Activated CD4-positive, alpha-beta T cell treated with anti-CD3 and anti-CD28 coated beads for 36 hours (primary cell): ENCODE results near the gene PARD6B. TPM values are rescaled to one million over a fixed set of nuclear protein-coding genes. Genes with fewer than 3 reads are reported as not detected.
"Not testable (repeated sequence)": the region's sequence is repeated elsewhere in the genome, so short reads cannot be mapped to it uniquely, and the experiment has no call there.

Experiments
- ATAC-seq: fragments of 200-7000 bp; cut with Tn5 transposase; one replicate; pipeline ENCODE4 v1.10.0; 2021; ENCODE audit warnings: mild to moderate bottlenecking, moderate library complexity
- CTCF ChIA-PET: fragments of 350-600 bp; sonication (Branson Sonifier 250); formaldehyde crosslinking; loops from one replicate; lab custom pipeline; 2021; ENCODE audit warnings: antibody characterized with exemption; lab: Charles Lee
- POLR2A ChIA-PET: fragments of 350-600 bp; sonication (Branson Sonifier 250); formaldehyde crosslinking; loops from one replicate; lab custom pipeline; 2021; ENCODE audit warnings: antibody characterized with exemption, inconsistent platforms; lab: Charles Lee
- DNase-seq: peaks from one replicate; pipeline ENCODE4 v3.0.0-alpha.2; 2020
- H3K27ac Mint-ChIP-seq: one replicate; pipeline ENCODE4 v1.8.0; 2021; ENCODE audit warnings: mixed read lengths
- H3K27me3 Mint-ChIP-seq: one replicate; pipeline ENCODE4 v1.8.0; 2021; ENCODE audit warnings: mixed read lengths
- H3K36me3 Mint-ChIP-seq: one replicate; pipeline ENCODE4 v1.8.0; 2021; ENCODE audit warnings: low read depth, mixed read lengths
- H3K4me1 Mint-ChIP-seq: one replicate; pipeline ENCODE4 v1.8.0; 2021; ENCODE audit warnings: mixed read lengths
- H3K4me3 Mint-ChIP-seq: one replicate; pipeline ENCODE4 v1.8.0; 2021; ENCODE audit warnings: mild to moderate bottlenecking, moderate library complexity, mixed read lengths
- H3K9me3 Mint-ChIP-seq: one replicate; pipeline ENCODE4 v1.8.0; 2021; ENCODE audit warnings: low read depth, mixed read lengths
- intact Hi-C, 2 experiments: fragments of 100-400 bp; cut with DNase I in 1 of 2; cut with micrococcal nuclease in 1 of 2; formaldehyde crosslinking; loops; one replicate each; pipeline versions ENCODE4 v1.14.2 to v1.15.1; 2022 to 2024; cut with DNase I, micrococcal nuclease
- total RNA-seq, 2 experiments: library from RNA; stranded (reverse); gene quantifications; one replicate each; pipeline ENCODE4 v1.2.3, GENCODE V29; 2021

PARD6B gene
- total RNA-seq, 2 experiments from 2014 or later = 4.9 to 6.2 TPM

- H3K36me3 Mint-ChIP-seq = peaks cover 4% of the 10 kb centered on the region
- no peak overlapping the region for H3K27ac Mint-ChIP-seq
- POLR2A ChIA-PET = no interaction called here
- no peak overlapping the region for H3K4me3 Mint-ChIP-seq
- DNase-seq (no peak), ATAC-seq (no peak)
- CTCF ChIA-PET = interaction anchor here (0.7 to 1.3 kb wide), 8 partner anchors 37 to 564 kb away, joined by 3 to 7 read pairs (median 3); no protein-coding TSS in a partner anchor
- peaks cover under 1% of the 10 kb centered on the region for H3K4me1 Mint-ChIP-seq
- intact Hi-C loops = no loop called here
- no peaks in the 10 kb centered on the region for H3K9me3 Mint-ChIP-seq
- no peaks in the 10 kb centered on the region for H3K27me3 Mint-ChIP-seq
Observed at GRCh38 chr20:50753152-50753551, 21.8 kb downstream of the PARD6B start.

- POLR2A ChIA-PET = no interaction called here
- intact Hi-C loops = no loop called here
- H3K27me3 Mint-ChIP-seq = no peaks in the 10 kb centered on the region
- DNase-seq (no peak), ATAC-seq (no peak)
- no peak overlapping the region for H3K4me3 Mint-ChIP-seq
- H3K9me3 Mint-ChIP-seq = no peaks in the 10 kb centered on the region
- no peaks in the 10 kb centered on the region for H3K4me1 Mint-ChIP-seq
- no peak overlapping the region for H3K27ac Mint-ChIP-seq
- peaks cover 3% of the 10 kb centered on the region for H3K36me3 Mint-ChIP-seq
- CTCF ChIA-PET = interaction anchor here (1.3 kb wide), 1 partner anchor 36 kb away, joined by 7 read pairs; no protein-coding TSS in a partner anchor
Observed at GRCh38 chr20:50754420-50754819, 23.0 kb downstream of the PARD6B start.

- Mint-ChIP-seq H3K4me1 (no peaks in the 10 kb centered on the region), H3K4me3 (no peak overlapping the region), H3K36me3 (no peaks in the 10 kb centered on the region), H3K9me3 (no peaks in the 10 kb centered on the region), H3K27me3 (no peaks in the 10 kb centered on the region), H3K27ac (no peak overlapping the region)
- intact Hi-C loops = no loop called here
- ChIA-PET CTCF (interaction anchor here (0.6 to 1.5 kb wide), 4 partner anchors 11 to 191 kb away, joined by 3 to 5 read pairs (median 3); no protein-coding TSS in a partner anchor), POLR2A (interaction anchor here (0.6 kb wide), 1 partner anchor 260 kb away, joined by 4 read pairs; no protein-coding TSS in a partner anchor)
- no peak for ATAC-seq
- no peak for DNase-seq
Observed at GRCh38 chr20:50756447-50756846, 25.1 kb downstream of the PARD6B start.

GRCh38 chr20:50758469-50758868 lies 27.1 kb downstream of the PARD6B start:
- ChIA-PET POLR2A (interaction anchor here (0.6 kb wide), 1 partner anchor 102 kb away, joined by 3 read pairs; no protein-coding TSS in a partner anchor), CTCF (interaction anchor here (1.1 kb wide), 1 partner anchor 9 kb away, joined by 5 read pairs; no protein-coding TSS in a partner anchor)
- H3K4me1 Mint-ChIP-seq = no peaks in the 10 kb centered on the region
- H3K9me3 Mint-ChIP-seq = no peaks in the 10 kb centered on the region
- H3K27ac Mint-ChIP-seq = no peak overlapping the region
- no peak overlapping the region for H3K4me3 Mint-ChIP-seq
- H3K36me3 Mint-ChIP-seq = no peaks in the 10 kb centered on the region
- DNase-seq = no peak
- ATAC-seq = no peak
- intact Hi-C loops = no loop called here
- no peaks in the 10 kb centered on the region for H3K27me3 Mint-ChIP-seq

GRCh38 chr20:50758992-50759391 lies 27.6 kb downstream of the PARD6B start:
- no peaks in the 10 kb centered on the region for H3K36me3 Mint-ChIP-seq
- DNase-seq (no peak), ATAC-seq (no peak)
- no peaks in the 10 kb centered on the region for H3K4me1 Mint-ChIP-seq
- no peaks in the 10 kb centered on the region for H3K9me3 Mint-ChIP-seq
- H3K27me3 Mint-ChIP-seq = no peaks in the 10 kb centered on the region
- no peak overlapping the region for H3K4me3 Mint-ChIP-seq
- no peak overlapping the region for H3K27ac Mint-ChIP-seq
- CTCF ChIA-PET = no interaction called here
- intact Hi-C loops = no loop called here
- POLR2A ChIA-PET = no interaction called here

- no peak overlapping the region for H3K4me3 Mint-ChIP-seq
- H3K9me3 Mint-ChIP-seq = no peaks in the 10 kb centered on the region
- H3K27ac Mint-ChIP-seq = no peak overlapping the region
- intact Hi-C loops = no loop called here
- CTCF ChIA-PET = interaction anchor here (0.8 kb wide), 1 partner anchor 10 kb away, joined by 3 read pairs; no protein-coding TSS in a partner anchor
- POLR2A ChIA-PET = no interaction called here
- no peaks in the 10 kb centered on the region for H3K4me1 Mint-ChIP-seq
- no peak for DNase-seq
- no peak for ATAC-seq
- no peaks in the 10 kb centered on the region for H3K36me3 Mint-ChIP-seq
- H3K27me3 Mint-ChIP-seq = no peaks in the 10 kb centered on the region
Observed at GRCh38 chr20:50759678-50760077, 28.3 kb downstream of the PARD6B start.

GRCh38 chr20:50762045-50762422 lies 30.7 kb downstream of the PARD6B start:
- ATAC-seq (no peak), DNase-seq (no peak)
- Mint-ChIP-seq H3K27me3 (no peaks in the 10 kb centered on the region), H3K36me3 (no peaks in the 10 kb centered on the region), H3K4me3 (no peak overlapping the region), H3K4me1 (no peaks in the 10 kb centered on the region), H3K27ac (no peak overlapping the region), H3K9me3 (no peaks in the 10 kb centered on the region)
- intact Hi-C loops = no loop called here
- CTCF ChIA-PET = interaction anchor here (1.2 kb wide), 1 partner anchor 17 kb away, joined by 3 read pairs; no protein-coding TSS in a partner anchor
- POLR2A ChIA-PET = interaction anchor here (0.6 kb wide), 1 partner anchor 25 kb away, joined by 3 read pairs; no protein-coding TSS in a partner anchor

GRCh38 chr20:50762435-50763220 lies 31.2 kb downstream of the PARD6B start:
- ATAC-seq = no peak
- ChIA-PET POLR2A (no interaction called here), CTCF (interaction anchor here (0.6 kb wide), 1 partner anchor 13 kb away, joined by 6 read pairs; no protein-coding TSS in a partner anchor)
- Mint-ChIP-seq H3K4me3 (no peak overlapping the region), H3K9me3 (no peaks in the 10 kb centered on the region), H3K27ac (no peak overlapping the region), H3K27me3 (peaks cover 2% of the 10 kb centered on the region), H3K36me3 (no peaks in the 10 kb centered on the region), H3K4me1 (no peaks in the 10 kb centered on the region)
- no peak for DNase-seq
- intact Hi-C loops = no loop called here

- H3K9me3 Mint-ChIP-seq, H3K36me3 Mint-ChIP-seq, intact Hi-C loops, H3K27me3 Mint-ChIP-seq, H3K27ac Mint-ChIP-seq, H3K4me3 Mint-ChIP-seq, ATAC-seq, H3K4me1 Mint-ChIP-seq, DNase-seq, POLR2A ChIA-PET: not testable (repeated sequence)
- CTCF ChIA-PET = interaction anchor here (1.0 to 1.1 kb wide), 2 partner anchors 12 to 14 kb away, joined by 3 read pairs; no protein-coding TSS in a partner anchor
Observed at GRCh38 chr20:50763550-50764458, 32.4 kb downstream of the PARD6B start.

- CTCF ChIA-PET = interaction anchor here (0.8 to 1.1 kb wide), 4 partner anchors 10 to 561 kb away, joined by 3 to 8 read pairs (median 3); no protein-coding TSS in a partner anchor
- intact Hi-C loops = not testable (repeated sequence)
Observed at GRCh38 chr20:50765251-50765650, 33.9 kb downstream of the PARD6B start.

GRCh38 chr20:50765674-50766073 lies 34.3 kb downstream of the PARD6B start:
- ChIA-PET CTCF (interaction anchor here (0.8 to 0.9 kb wide), 2 partner anchors 18 to 560 kb away, joined by 3 to 4 read pairs; no protein-coding TSS in a partner anchor), POLR2A (no interaction called here)
- H3K36me3 Mint-ChIP-seq = no peaks in the 10 kb centered on the region
- H3K27ac Mint-ChIP-seq = no peak overlapping the region
- no peak for DNase-seq
- no peak for ATAC-seq
- H3K27me3 Mint-ChIP-seq = peaks cover 2% of the 10 kb centered on the region
- intact Hi-C loops = no loop called here
- no peaks in the 10 kb centered on the region for H3K4me1 Mint-ChIP-seq
- H3K9me3 Mint-ChIP-seq = no peaks in the 10 kb centered on the region
- H3K4me3 Mint-ChIP-seq = no peak overlapping the region

More at GRCh38 chr20:50765251-50765650, 33.9 kb downstream of the PARD6B start:
- ATAC-seq, H3K36me3 Mint-ChIP-seq, H3K9me3 Mint-ChIP-seq, H3K27ac Mint-ChIP-seq, H3K4me3 Mint-ChIP-seq, H3K27me3 Mint-ChIP-seq, POLR2A ChIA-PET, H3K4me1 Mint-ChIP-seq, DNase-seq: not testable (repeated sequence)
